ENCODE data around the gene DIAPH3. TPM values are rescaled to one million over a fixed set of nuclear protein-coding genes. Genes with fewer than 3 reads are reported as not detected.

DIAPH3 gene
- total and polyA plus RNA-seq, 2 of the 8 experiments (the other 6 are each of a cell fraction or from before 2014, with no cell fraction given), result 8.0 to 30.8 TPM

- Histone ChIP-seq H4K8ac (ENCODE audit: extremely low read depth, insufficient read depth, low read length) (no peak overlapping the region), H4K91ac (replicated peaks; ENCODE audit: insufficient read length, low read length) (no peak overlapping the region), H4K5ac (ENCODE audit: insufficient read length, low read depth, low read length) (no peak overlapping the region), H4K20me1 (replicated peaks in 1 of 2; ENCODE audit: control insufficient read depth in 1 of 2, insufficient read depth in 2 of 2, low read length in 2 of 2) (peaks cover 0 to 3% of the 10 kb centered on the region in 2 experiments), H2BK5ac (ENCODE audit: low read depth, low read length) (no peak overlapping the region), H3K79me1 (ENCODE audit: low read depth, low read length) (no peaks in the 10 kb centered on the region; the same call in 1 of the 2 replicates), H3K79me2 (ENCODE audit: control insufficient read depth in 1 of 2, insufficient read depth in 2 of 2, low read length in 2 of 2) (no peaks in the 10 kb centered on the region), H2BK20ac (ENCODE audit: low read length) (no peak overlapping the region), H3K23ac (ENCODE audit: insufficient read length) (no peak overlapping the region), H3K14ac (ENCODE audit: insufficient read length) (no peak overlapping the region), H2AK5ac (ENCODE audit: low read depth, low read length) (no peak overlapping the region), H2BK120ac (replicated peaks; ENCODE audit: low read depth, low read length) (no peak overlapping the region), H3K27ac (ENCODE audit: low read depth, low read length) (no peak overlapping the region), H3K36me3 (ENCODE audit: control insufficient read depth in 2 of 4, insufficient read depth in 4 of 4, low read length in 3 of 4) (no peaks in the 10 kb centered on the region), H3K23me2 (ENCODE audit: low read depth, low read length) (no peaks in the 10 kb centered on the region), H2BK12ac (ENCODE audit: low read depth, low read length) (no peak overlapping the region), H3K56ac (replicated peaks; ENCODE audit: insufficient read length, low read depth, low read length) (no peak overlapping the region), H3K4me3 (ENCODE audit: extremely low read depth in 1 of 4, insufficient read depth in 2 of 4, low read depth in 3 of 4, low read length in 4 of 4) (no peak overlapping the region), H3K9ac (replicated peaks in 1 of 4; ENCODE audit: extremely low read depth in 1 of 4, low read depth in 3 of 4, low read length in 3 of 4) (no peak overlapping the region), H2AFZ (ENCODE audit: low read length) (no peak overlapping the region), H3K4me1 (replicated peaks in 1 of 4; ENCODE audit: control insufficient read depth in 3 of 4, insufficient read depth in 4 of 4, low read length in 3 of 4) (peaks cover 0 to 2% (median 0%) of the 10 kb centered on the region in 4 experiments; a peak in 1 of 7 replicates), H3K9me3 (ENCODE audit: insufficient read depth in 2 of 2, low read depth in 1 of 2, low read length in 1 of 2) (no peaks in the 10 kb centered on the region), H3K18ac (ENCODE audit: extremely low read depth, low read length) (no peak overlapping the region), H3K27me3 (replicated peaks in 1 of 4; ENCODE audit: control insufficient read depth in 3 of 4, extremely low read depth in 1 of 4, insufficient read depth in 3 of 4, low read length in 3 of 4) (no peaks in the 10 kb centered on the region), H3K4me2 (ENCODE audit: insufficient read depth in 1 of 2, low read depth in 2 of 2, low read length in 2 of 2) (no peak overlapping the region), H3K4ac (replicated peaks; ENCODE audit: insufficient read length, low read depth, low read length) (no peak overlapping the region), H2BK15ac (ENCODE audit: low read length) (no peak overlapping the region)
- DNase-seq (ENCODE audit: low read depth in 1 of 2, low spot score in 2 of 2) (no peak), FAIRE-seq (no peak)
- 88% methylated on average over 1 of the region's 1 CpG; no CpG with 5 or more reads in 1 of the 2 experiments for WGBS, 2 experiments (ENCODE audit: extremely low coverage in 1 of 2, insufficient coverage in 1 of 2, insufficient read length in 1 of 2, insufficient replicate concordance in 2 of 2, low coverage in 1 of 2, low lambda C conversion rate in 2 of 2, missing lambda C conversion rate in 1 of 2)
- ChIA-PET POLR2A (ENCODE audit: partially characterized antibody) (no interaction called here), CTCF (ENCODE audit: partially characterized antibody) (no interaction called here)
- TF ChIP-seq BCL11A (IDR thresholded peaks at IDR 0.05; ENCODE audit: low read depth in 2 of 2, low read length in 2 of 2), result no peak
- TF ChIP-seq EP300 (IDR thresholded peaks at IDR 0.05; ENCODE audit: borderline replicate concordance in 1 of 2, low read depth in 2 of 2, low read length in 2 of 2), result no peak
- no peak for TF ChIP-seq ZNF274 (IDR thresholded peaks at IDR 0.05; ENCODE audit: borderline replicate concordance, extremely low read depth, low read length)
- TF ChIP-seq JUND (IDR thresholded peaks at IDR 0.05; ENCODE audit: low read length), result no peak
- TF ChIP-seq CTBP2 (IDR thresholded peaks at IDR 0.05; ENCODE audit: borderline replicate concordance, insufficient read depth, insufficient read length, low read length), result no peak
- TF ChIP-seq GABPA (IDR thresholded peaks at IDR 0.05; ENCODE audit: borderline replicate concordance, insufficient read depth, low read length), result no peak
- no peak for TF ChIP-seq HDAC2 (IDR thresholded peaks at IDR 0.05; ENCODE audit: borderline replicate concordance in 1 of 2, low read depth in 2 of 2, low read length in 2 of 2)
- no peak for TF ChIP-seq SIX5 (IDR thresholded peaks at IDR 0.05; ENCODE audit: low read depth, low read length)
- no peak for TF ChIP-seq RFX5 (IDR thresholded peaks at IDR 0.05; ENCODE audit: borderline replicate concordance, low read depth, low read length)
- TF ChIP-seq E2F6 (IDR thresholded peaks at IDR 0.05), result no peak
- TF ChIP-seq TAF1 (IDR thresholded peaks at IDR 0.05; ENCODE audit: low read depth, low read length), result no peak
- no peak for TF ChIP-seq KDM4A (IDR thresholded peaks at IDR 0.05; ENCODE audit: low read depth, low read length, severe bottlenecking)
- TF ChIP-seq EGR1 (IDR thresholded peaks at IDR 0.05; ENCODE audit: borderline replicate concordance, low read depth, low read length), result no peak
These were observed 127.9 kb downstream of the DIAPH3 start for GRCh38 chr13:60035874-60036273.

Data from H1 (cell line).